ENCODE data around the gene KLK8.

GRCh38 chr19:51019544-51019925 lies 18.1 kb upstream of the KLK8 start, which contains the start of gene KLK10:
- TF ChIP-seq TAF1 (conservative IDR thresholded peaks at IDR 0.05) (no peak), GABPA (IDR thresholded peaks at IDR 0.05 in 1 of 2, conservative IDR thresholded peaks at IDR 0.05 in 1 of 2) (no peak), CTCF (IDR thresholded peaks at IDR 0.05; ENCODE audit: low read depth, low read length, missing input control) (no peak), FOXA1 (IDR thresholded peaks at IDR 0.05) (no peak), SP1 (IDR thresholded peaks at IDR 0.05) (no peak), JUND (IDR thresholded peaks at IDR 0.05) (no peak), YY1 (IDR thresholded peaks at IDR 0.05) (no peak), REST (IDR thresholded peaks at IDR 0.05) (no peak), ATF3 (IDR thresholded peaks at IDR 0.05) (no peak), RAD21 (IDR thresholded peaks at IDR 0.05) (no peak), ZBTB33 (IDR thresholded peaks at IDR 0.05) (no peak), HNF4A (conservative IDR thresholded peaks at IDR 0.05) (no peak), EGR1 (IDR thresholded peaks at IDR 0.05; ENCODE audit: low read depth in 2 of 2) (no peak)

All from liver (tissue), 3 donors.